Activated T-helper 2 cell treated with anti-CD3 and anti-CD28 coated beads, Interferon-gamma antibody, Interleukin-2, Interleukin-4, amounts not matched to agents 10 μg/mL and 5 μg/mL and 100 μg/mL, durations not matched to agents 14 hours and 24 hours and 36 hours (primary cell): ENCODE data around the gene GPRC5C. TPM values are rescaled to one million over a fixed set of nuclear protein-coding genes. Genes with fewer than 3 reads are reported as not detected.

ENCODE experiments used
- DNase-seq: peaks from one replicate; pipeline ENCODE4 v3.0.0; 2021; ENCODE audit warnings: low spot score
- H3K27ac Mint-ChIP-seq: one replicate; pipeline ENCODE4 v1.8.0; 2021; ENCODE audit warnings: mixed read lengths
- H3K27me3 Mint-ChIP-seq: one replicate; pipeline ENCODE4 v1.8.0; 2021; ENCODE audit warnings: low read depth, mixed read lengths
- H3K36me3 Mint-ChIP-seq: one replicate; pipeline ENCODE4 v1.8.0; 2021; ENCODE audit warnings: low read depth, mixed read lengths
- H3K4me1 Mint-ChIP-seq: one replicate; pipeline ENCODE4 v1.8.0; 2021; ENCODE audit warnings: low read depth, mixed read lengths
- H3K4me3 Mint-ChIP-seq: one replicate; pipeline ENCODE4 v1.8.0; 2021; ENCODE audit warnings: low read depth, mild to moderate bottlenecking, moderate library complexity, mixed read lengths
- H3K9me3 Mint-ChIP-seq: one replicate; pipeline ENCODE4 v1.8.0; 2021; ENCODE audit warnings: mixed read lengths
- intact Hi-C: fragments of 100-400 bp; cut with micrococcal nuclease; formaldehyde crosslinking; loops from one replicate; pipeline ENCODE4 v1.15.1; 2023
- total RNA-seq: library from RNA; stranded (reverse); gene quantifications from 2 replicates; pipeline ENCODE4 v1.2.3, GENCODE V29; 2022

The GPRC5C gene
- total RNA-seq, 1 donor from 2014 or later = 0.89 TPM

DNA sequence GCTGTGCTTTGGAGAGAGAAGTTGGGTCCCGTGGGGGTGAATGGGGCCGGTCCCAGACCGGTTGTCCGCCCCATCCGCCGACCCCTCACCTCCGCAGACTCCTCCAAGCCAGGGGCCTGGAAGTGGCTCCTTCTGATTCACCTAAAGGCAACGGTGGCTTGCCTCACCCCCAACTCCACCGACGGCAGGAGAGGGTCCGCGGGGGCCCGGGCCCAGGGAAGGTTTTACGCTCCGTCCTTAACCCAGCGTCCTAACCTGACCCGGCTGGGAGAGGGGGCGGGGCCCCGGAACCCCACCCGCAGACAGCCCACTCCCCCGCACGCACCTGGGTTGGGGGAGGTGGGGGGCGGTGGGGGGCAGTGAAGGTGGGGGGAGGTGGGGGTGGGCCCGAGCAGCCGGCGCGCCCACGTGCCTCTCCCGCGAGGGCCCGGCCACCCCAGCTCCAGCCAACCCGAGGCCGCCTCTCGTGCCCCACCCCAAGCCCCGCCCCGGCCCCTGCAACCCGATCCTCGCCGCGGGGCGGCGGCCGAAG, 21.8 kb downstream of the GPRC5C start:
- intact Hi-C loops = no loop called here
- Mint-ChIP-seq H3K9me3 (no peaks in the 10 kb centered on the region), H3K36me3 (no peaks in the 10 kb centered on the region), H3K27ac (no peak overlapping the region), H3K4me1 (peaks cover 12% of the 10 kb centered on the region), H3K27me3 (peaks cover 2% of the 10 kb centered on the region), H3K4me3 (no peak overlapping the region)
- no peak for DNase-seq

DNA sequence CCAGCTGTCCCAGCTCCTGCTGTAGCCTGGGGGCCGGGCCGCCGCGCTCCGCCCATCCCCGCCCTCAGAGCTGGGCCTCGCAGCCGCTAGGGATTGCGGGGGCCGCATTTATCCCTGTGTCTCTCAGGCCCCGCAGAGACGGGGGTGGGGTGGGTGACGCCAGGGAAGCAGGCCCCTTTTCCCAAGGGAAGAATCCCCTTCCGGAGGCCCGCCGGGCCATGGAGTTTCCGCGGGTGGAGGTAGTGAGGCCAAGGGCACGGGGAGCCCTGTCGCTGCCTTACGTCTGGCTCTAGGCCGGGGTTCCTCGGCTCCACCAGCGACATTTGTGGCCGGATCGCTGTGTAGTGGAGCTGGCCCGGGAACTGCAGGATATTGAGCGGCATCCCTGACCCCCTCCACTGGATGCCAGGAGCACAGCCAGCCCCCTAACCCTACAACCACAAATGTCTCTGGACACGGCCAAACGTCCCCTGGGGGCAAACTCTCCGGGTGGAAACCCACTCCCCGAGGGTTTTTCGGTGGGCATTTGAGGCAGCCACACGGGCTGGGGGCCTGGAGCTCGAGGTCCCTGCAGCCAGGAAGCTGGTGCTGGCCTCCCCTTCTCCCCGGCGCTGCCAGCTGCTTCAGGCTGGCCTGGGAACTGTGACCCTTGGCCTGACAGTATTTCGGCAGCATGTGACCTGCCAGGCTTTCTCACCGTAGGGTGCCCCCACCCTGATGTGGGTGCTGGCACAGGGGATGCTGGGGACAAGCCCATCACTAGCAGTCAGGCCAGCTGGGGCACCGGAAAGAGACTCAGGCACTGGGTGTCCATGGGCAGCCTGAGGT, 22.5 kb downstream of the GPRC5C start:
- intact Hi-C loops = loop anchor here (5.0 kb wide), 1 partner anchor 157 kb away; no protein-coding TSS in a partner anchor
- Mint-ChIP-seq H3K36me3 (no peaks in the 10 kb centered on the region), H3K27me3 (peaks cover 2% of the 10 kb centered on the region), H3K4me3 (peak overlapping the region; percentile 28), H3K4me1 (peaks cover 15% of the 10 kb centered on the region), H3K27ac (no peak overlapping the region), H3K9me3 (no peaks in the 10 kb centered on the region)
- peak; percentile 70 for DNase-seq

DNA sequence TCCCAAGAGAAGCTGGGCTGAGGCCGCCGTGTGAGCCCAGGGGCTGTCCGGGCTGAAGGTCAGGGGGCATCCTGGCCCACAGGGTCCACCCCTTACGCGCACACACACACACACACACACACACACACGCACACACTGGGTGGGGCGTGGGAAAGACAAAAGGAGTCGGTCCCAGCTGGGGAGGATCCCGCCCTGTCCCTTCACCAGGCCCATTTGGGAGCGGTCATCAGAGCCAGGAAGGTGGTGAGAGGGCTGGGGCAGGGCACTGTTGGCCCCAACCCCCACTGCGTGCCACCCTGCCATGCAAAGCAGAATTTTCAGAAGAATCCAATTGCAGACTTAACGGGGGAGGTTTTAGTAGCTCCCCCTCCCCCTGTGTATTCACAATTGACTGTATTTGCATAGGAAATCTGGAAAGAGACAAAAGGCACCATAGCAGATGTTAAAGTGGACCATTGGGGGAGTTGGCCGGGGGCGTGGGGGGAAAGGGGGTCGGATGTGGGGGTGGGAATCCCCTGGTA, 23.2 kb downstream of the GPRC5C start:
- peaks cover 17% of the 10 kb centered on the region for H3K4me1 Mint-ChIP-seq
- intact Hi-C loops = loop anchor here (5.0 kb wide), 1 partner anchor 158 kb away; no protein-coding TSS in a partner anchor
- no peak overlapping the region for H3K4me3 Mint-ChIP-seq
- DNase-seq = no peak
- H3K9me3 Mint-ChIP-seq = no peaks in the 10 kb centered on the region
- peaks cover 2% of the 10 kb centered on the region for H3K27me3 Mint-ChIP-seq
- H3K27ac Mint-ChIP-seq = no peak overlapping the region
- H3K36me3 Mint-ChIP-seq = no peaks in the 10 kb centered on the region

DNA sequence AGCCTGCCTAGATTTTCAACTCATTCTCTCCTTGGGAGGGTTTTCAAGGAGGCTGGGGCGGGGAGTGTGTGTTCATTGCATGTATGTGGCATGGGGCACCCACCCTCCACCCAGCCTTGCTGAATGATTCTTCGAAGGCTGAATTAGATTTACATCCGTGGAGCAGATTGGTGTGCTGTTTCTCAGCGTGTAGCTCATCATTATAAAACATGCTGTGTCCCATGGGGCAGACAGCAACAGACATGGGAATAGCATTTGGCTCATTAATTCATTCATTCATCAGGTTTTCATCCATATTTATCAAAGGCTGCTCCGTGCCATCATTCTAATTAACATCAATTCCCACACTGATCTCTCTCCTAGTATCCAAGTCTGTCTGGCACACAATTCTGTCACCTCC, 23.9 kb downstream of the GPRC5C start:
- Mint-ChIP-seq H3K27ac (no peak overlapping the region), H3K27me3 (peaks cover 4% of the 10 kb centered on the region), H3K4me1 (peaks cover 19% of the 10 kb centered on the region), H3K36me3 (no peaks in the 10 kb centered on the region), H3K9me3 (no peaks in the 10 kb centered on the region), H3K4me3 (no peak overlapping the region)
- DNase-seq = no peak
- intact Hi-C loops = loop anchor here (2.0 to 5.0 kb wide), 3 partner anchors 37 to 159 kb away; no protein-coding TSS in a partner anchor

DNA sequence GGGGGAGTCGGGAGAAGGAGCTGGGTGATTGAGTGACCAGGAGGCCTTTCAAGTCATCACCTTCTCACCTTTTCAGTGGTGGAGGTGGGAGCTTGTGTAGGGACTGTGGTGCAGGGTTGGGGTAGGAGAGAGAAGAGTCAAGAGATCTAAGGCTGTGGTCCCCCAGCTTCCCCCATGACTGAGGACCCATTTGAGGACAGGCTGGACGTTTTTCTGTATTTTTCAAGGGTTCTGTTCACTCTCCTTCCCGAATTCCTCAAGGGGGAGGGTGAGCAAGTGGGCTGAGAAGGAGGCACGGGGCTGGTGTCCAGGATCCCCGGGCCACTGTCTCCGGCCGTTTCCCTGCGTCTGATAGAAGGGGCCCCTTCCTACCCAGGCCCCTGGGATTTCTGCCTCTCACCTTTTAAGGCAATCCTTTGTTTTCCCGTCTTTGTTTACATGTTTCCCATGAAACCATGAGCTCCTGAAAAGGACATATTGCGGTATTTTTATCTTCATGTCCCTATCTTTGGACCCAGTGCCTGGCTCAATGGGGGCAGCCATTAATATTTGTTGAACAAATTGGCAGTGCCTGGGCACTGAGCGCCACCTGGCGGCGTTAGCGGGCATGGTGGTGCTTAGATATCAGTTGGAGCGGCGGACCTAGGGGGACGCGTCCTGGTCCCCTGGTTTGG, 25.4 kb downstream of the GPRC5C start:
- no peak overlapping the region for H3K27ac Mint-ChIP-seq
- no peaks in the 10 kb centered on the region for H3K9me3 Mint-ChIP-seq
- DNase-seq = peak; percentile 44
- H3K27me3 Mint-ChIP-seq = peaks cover 4% of the 10 kb centered on the region
- intact Hi-C loops = loop anchor here (1.0 to 5.0 kb wide), 4 partner anchors 36 to 160 kb away; no protein-coding TSS in a partner anchor
- H3K4me1 Mint-ChIP-seq = peaks cover 21% of the 10 kb centered on the region
- H3K4me3 Mint-ChIP-seq = no peak overlapping the region
- H3K36me3 Mint-ChIP-seq = no peaks in the 10 kb centered on the region

DNA sequence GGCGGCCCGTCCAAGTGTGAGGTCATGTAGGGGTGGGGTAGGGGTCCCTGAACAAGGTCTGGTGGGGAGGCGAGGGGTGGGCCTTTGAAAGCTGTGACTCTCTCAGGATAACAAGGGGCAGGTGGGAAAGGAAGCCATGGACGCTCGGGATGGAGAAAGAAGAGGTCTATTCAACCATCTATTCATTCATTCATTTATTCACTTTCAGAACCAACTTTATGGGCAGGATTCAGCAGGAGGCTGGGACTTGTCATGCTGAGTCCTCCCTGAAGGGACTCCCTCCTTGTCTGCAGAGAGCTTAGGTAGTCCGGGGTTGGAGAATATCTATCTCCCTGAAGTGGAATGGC, 25.9 kb downstream of the GPRC5C start:
- intact Hi-C loops = loop anchor here (1.0 to 5.0 kb wide), 4 partner anchors 35 to 160 kb away; no protein-coding TSS in a partner anchor
- H3K9me3 Mint-ChIP-seq = no peaks in the 10 kb centered on the region
- no peaks in the 10 kb centered on the region for H3K36me3 Mint-ChIP-seq
- H3K27me3 Mint-ChIP-seq = peaks cover 2% of the 10 kb centered on the region
- peaks cover 23% of the 10 kb centered on the region for H3K4me1 Mint-ChIP-seq
- H3K4me3 Mint-ChIP-seq = no peak overlapping the region
- no peak overlapping the region for H3K27ac Mint-ChIP-seq
- no peak for DNase-seq

DNA sequence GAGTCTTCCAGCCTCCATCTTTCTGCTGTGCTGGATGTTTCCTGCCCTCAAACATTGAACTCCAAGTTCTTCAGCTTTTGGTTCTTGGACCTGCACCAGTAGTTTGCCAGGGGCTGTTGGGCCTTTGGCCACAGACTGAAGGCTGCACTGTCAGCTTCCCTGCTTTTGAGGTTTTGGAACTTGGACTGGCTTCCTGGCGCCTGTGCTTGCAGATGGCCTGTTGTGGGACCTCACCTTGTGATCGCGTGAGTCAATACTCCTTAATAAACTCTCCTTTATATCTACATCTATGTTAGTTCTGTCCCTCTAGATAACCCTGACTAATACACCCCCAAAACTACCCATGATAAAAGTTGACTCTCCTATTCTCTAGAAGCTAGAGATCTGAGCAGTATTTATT, 26.9 kb downstream of the GPRC5C start:
- H3K36me3 Mint-ChIP-seq = no peaks in the 10 kb centered on the region
- H3K9me3 Mint-ChIP-seq = no peaks in the 10 kb centered on the region
- H3K4me3 Mint-ChIP-seq = no peak overlapping the region
- peaks cover 2% of the 10 kb centered on the region for H3K27me3 Mint-ChIP-seq
- intact Hi-C loops = loop anchor here (5.0 kb wide), 1 partner anchor 162 kb away; no protein-coding TSS in a partner anchor
- no peak for DNase-seq
- H3K27ac Mint-ChIP-seq = no peak overlapping the region
- H3K4me1 Mint-ChIP-seq = peaks cover 32% of the 10 kb centered on the region

DNA sequence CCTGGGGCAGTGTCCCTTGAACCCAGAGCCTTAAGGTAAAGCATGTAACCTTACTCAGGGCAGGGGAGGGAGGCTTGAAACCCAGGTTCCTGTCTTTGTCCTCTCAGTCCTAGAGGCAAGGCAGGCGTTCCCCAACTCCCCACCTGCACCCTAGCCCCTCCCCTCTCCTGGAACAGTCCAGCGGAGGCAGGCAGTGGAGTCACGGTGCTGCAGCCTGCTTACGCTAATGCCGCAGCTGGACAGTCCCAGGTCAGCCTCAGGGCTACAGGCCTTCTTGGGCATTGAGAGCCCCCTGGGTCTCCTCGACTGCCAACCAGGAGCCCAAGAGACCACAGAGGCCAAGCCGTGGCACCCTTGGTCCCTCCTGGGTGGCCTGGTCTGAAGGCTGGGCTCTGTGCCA, 27.7 kb downstream of the GPRC5C start:
- H3K4me1 Mint-ChIP-seq = peaks cover 36% of the 10 kb centered on the region
- H3K9me3 Mint-ChIP-seq = no peaks in the 10 kb centered on the region
- no peaks in the 10 kb centered on the region for H3K36me3 Mint-ChIP-seq
- DNase-seq = no peak
- H3K27me3 Mint-ChIP-seq = peaks cover 2% of the 10 kb centered on the region
- H3K4me3 Mint-ChIP-seq = no peak overlapping the region
- no peak overlapping the region for H3K27ac Mint-ChIP-seq
- intact Hi-C loops = loop anchor here (5.0 kb wide), 1 partner anchor 162 kb away; no protein-coding TSS in a partner anchor

DNA sequence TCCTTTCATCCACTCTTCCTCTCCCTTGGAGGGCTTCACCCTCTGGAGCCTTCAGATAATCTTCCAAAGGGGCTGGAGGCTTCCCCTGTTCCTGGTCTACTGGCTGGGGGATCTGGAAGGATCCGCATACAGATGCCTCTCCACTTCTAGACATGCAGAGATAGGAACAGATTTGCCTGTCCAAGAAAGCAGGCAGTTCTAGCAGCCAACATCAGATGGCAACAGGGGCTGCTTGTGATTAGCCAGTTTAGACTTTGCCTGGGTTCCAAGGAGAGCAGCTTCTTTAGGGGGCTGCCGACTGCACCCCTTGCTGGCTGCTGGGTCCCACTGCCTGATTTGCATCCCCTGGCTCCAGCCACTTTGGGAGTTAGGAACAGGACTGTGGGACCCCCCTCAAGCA, 28.4 kb downstream of the GPRC5C start:
- Mint-ChIP-seq H3K27me3 (peaks cover 2% of the 10 kb centered on the region), H3K9me3 (no peaks in the 10 kb centered on the region), H3K4me3 (no peak overlapping the region), H3K4me1 (peaks cover 36% of the 10 kb centered on the region), H3K36me3 (no peaks in the 10 kb centered on the region), H3K27ac (no peak overlapping the region)
- intact Hi-C loops = no loop called here
- no peak for DNase-seq

DNA sequence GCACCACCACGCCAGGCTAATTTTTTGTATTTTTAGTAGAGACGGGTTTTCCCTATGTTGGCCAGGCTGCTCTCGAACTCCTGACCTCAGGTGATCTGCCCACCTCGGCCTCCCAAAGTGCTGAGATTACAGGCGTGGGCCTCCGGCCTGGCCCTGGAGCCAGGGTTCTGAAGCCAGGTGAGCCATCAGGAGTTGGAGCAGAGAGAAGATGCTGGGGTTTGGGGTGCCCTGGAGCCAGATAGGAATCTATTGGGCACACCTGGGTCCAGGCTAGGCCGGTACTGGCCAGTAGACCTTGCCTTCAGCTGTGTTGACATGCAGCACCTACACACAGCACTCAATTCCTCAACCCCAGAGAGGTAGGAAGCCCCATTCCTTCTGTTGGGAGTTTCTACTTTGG, 29.1 kb downstream of the GPRC5C start:
- no peak overlapping the region for H3K27ac Mint-ChIP-seq
- H3K4me3 Mint-ChIP-seq = no peak overlapping the region
- intact Hi-C loops = no loop called here
- H3K36me3 Mint-ChIP-seq = no peaks in the 10 kb centered on the region
- no peaks in the 10 kb centered on the region for H3K9me3 Mint-ChIP-seq
- H3K27me3 Mint-ChIP-seq = peaks cover 2% of the 10 kb centered on the region
- no peak for DNase-seq
- peaks cover 36% of the 10 kb centered on the region for H3K4me1 Mint-ChIP-seq

DNA sequence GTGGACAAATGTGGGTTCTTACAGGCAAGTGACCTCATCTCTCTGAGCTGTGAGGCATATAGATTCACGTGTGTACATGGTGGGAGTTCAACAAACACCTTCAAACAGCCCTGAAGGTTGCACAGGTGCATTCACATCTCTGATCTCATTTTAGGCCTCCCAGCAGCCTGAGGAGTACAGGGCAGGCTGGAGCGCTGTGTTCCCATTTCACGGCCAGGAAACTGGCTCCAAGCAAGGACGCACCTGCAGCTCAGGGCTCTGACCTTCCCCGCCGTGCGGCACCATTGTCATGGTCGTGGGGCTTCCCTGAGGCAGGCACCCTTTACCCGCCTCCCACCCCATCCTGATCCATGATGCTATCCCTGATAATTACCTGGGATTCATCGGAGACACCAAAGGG, 29.7 kb downstream of the GPRC5C start:
- Mint-ChIP-seq H3K27me3 (peaks cover 2% of the 10 kb centered on the region), H3K4me1 (peaks cover 36% of the 10 kb centered on the region), H3K4me3 (no peak overlapping the region), H3K9me3 (no peaks in the 10 kb centered on the region), H3K27ac (no peak overlapping the region), H3K36me3 (no peaks in the 10 kb centered on the region)
- intact Hi-C loops = no loop called here
- DNase-seq = no peak

DNA sequence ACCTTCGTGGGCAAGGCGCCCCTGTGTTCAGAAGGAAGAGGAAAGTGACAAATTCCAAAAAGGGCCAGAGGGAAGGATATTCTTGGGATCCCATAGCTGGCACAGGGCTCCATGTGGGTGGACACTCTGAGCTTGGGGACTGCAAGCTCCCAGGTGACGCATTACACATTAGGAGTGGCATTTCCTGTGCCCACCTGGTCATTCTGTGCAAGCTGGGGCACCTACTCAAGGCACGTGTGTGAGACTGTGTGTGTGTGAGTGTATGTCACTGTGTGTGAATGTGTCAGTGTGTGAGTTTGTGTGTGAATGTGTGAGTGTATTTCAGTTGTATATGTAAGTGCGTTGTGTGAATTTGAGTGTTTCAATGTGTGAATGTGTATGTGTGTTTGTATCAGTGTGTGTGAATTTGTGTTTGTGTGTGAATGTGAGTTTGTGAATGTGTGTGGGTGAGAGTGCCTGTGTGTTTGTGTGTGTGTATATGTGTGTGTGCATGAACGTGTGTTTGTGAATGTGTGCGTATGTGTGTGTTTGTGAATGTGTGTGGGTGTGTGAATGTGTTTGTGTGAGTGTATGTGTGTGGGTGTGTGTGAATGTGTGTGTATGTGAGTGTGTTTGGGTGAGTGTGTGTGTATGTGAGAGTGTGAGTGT, 33.0 kb downstream of the GPRC5C start:
- H3K27me3 Mint-ChIP-seq = peaks cover 2% of the 10 kb centered on the region
- H3K4me3 Mint-ChIP-seq = no peak overlapping the region
- no peaks in the 10 kb centered on the region for H3K9me3 Mint-ChIP-seq
- no peak overlapping the region for H3K27ac Mint-ChIP-seq
- no peak for DNase-seq
- peaks cover 2% of the 10 kb centered on the region for H3K36me3 Mint-ChIP-seq
- intact Hi-C loops = no loop called here
- peaks cover 35% of the 10 kb centered on the region for H3K4me1 Mint-ChIP-seq
